ENCODE results near the gene MAMDC2.

DNA sequence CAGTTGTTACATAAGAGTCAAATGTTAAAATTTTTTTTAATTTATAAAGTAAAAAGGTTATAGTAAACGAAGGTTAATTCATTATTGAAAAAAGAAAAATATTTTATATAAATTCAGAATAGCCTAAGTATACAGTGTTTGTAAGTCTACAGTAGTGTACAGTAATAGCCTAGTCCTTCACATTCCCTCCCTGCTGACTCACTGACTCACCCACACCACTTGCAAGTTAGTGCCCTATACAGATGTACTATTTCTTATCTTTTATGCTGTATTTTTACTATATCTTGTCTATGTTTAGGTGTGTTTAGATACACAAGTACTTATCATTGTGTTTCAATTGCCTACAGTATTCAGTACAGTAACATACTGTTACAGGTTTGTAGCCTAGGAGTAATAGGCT, 57.6 kb downstream of the MAMDC2 start:
- no peak for TF ChIP-seq TAF1 (IDR thresholded peaks at IDR 0.05; ENCODE audit: borderline replicate concordance, insufficient read depth, low read length)
- TF ChIP-seq POLR2AphosphoS5 (IDR thresholded peaks at IDR 0.05; ENCODE audit: low read depth, low read length): no peak
- TF ChIP-seq, protein P1, sequence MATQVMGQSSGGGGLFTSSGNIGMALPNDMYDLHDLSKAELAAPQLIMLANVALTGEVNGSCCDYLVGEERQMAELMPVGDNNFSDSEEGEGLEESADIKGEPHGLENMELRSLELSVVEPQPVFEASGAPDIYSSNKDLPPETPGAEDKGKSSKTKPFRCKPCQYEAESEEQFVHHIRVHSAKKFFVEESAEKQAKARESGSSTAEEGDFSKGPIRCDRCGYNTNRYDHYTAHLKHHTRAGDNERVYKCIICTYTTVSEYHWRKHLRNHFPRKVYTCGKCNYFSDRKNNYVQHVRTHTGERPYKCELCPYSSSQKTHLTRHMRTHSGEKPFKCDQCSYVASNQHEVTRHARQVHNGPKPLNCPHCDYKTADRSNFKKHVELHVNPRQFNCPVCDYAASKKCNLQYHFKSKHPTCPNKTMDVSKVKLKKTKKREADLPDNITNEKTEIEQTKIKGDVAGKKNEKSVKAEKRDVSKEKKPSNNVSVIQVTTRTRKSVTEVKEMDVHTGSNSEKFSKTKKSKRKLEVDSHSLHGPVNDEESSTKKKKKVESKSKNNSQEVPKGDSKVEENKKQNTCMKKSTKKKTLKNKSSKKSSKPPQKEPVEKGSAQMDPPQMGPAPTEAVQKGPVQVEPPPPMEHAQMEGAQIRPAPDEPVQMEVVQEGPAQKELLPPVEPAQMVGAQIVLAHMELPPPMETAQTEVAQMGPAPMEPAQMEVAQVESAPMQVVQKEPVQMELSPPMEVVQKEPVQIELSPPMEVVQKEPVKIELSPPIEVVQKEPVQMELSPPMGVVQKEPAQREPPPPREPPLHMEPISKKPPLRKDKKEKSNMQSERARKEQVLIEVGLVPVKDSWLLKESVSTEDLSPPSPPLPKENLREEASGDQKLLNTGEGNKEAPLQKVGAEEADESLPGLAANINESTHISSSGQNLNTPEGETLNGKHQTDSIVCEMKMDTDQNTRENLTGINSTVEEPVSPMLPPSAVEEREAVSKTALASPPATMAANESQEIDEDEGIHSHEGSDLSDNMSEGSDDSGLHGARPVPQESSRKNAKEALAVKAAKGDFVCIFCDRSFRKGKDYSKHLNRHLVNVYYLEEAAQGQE (IDR thresholded peaks at IDR 0.05; ENCODE audit: insufficient read depth in 1 of 2, low read depth in 2 of 2, low read length in 2 of 2): no peak
- TF ChIP-seq SIN3A (IDR thresholded peaks at IDR 0.05; ENCODE audit: borderline replicate concordance, insufficient read depth, low read length): no peak

Measured in PFSK-1 (cell line).